GM21381 (cell line): ENCODE results near the gene MED12L.
"Not testable (repeated sequence)": the region's sequence is repeated elsewhere in the genome, so short reads cannot be mapped to it uniquely, and the experiment has no call there.

ENCODE experiments used
- ATAC-seq: cut with Tn5 transposase; IDR thresholded peaks from one replicate; pipeline ENCODE4 v1.9.1; 2021; ENCODE audit warnings: mild to moderate bottlenecking, moderate library complexity; ENCODE audit not compliant: unreplicated experiment

Gene MED12L

GRCh38 chr3:151236316-151236715 lies 150.9 kb downstream of the MED12L start:
- ATAC-seq = no peak

GRCh38 chr3:151236736-151237135 lies 151.3 kb downstream of the MED12L start:
- no peak for ATAC-seq

GRCh38 chr3:151242006-151242405 lies 156.5 kb downstream of the MED12L start:
- ATAC-seq = not testable (repeated sequence)

- ATAC-seq = no peak
Measured at GRCh38 chr3:151248772-151249337, 163.4 kb downstream of the MED12L start.

- ATAC-seq = no peak
Measured at GRCh38 chr3:151256749-151257148, 171.3 kb downstream of the MED12L start.

GRCh38 chr3:151259664-151260063 lies 174.2 kb downstream of the MED12L start:
- ATAC-seq = no peak

GRCh38 chr3:151262871-151263525 lies 177.5 kb downstream of the MED12L start:
- no peak for ATAC-seq

- ATAC-seq = no peak
Measured at GRCh38 chr3:151264605-151265004, 179.1 kb downstream of the MED12L start.

- ATAC-seq = no peak
Measured at GRCh38 chr3:151265166-151265565, 179.7 kb downstream of the MED12L start.

- ATAC-seq = peak; percentile 91
Measured at GRCh38 chr3:151265866-151266265, 180.4 kb downstream of the MED12L start.

GRCh38 chr3:151267066-151267465 lies 181.6 kb downstream of the MED12L start:
- no peak for ATAC-seq

GRCh38 chr3:151268267-151269235 lies 183.1 kb downstream of the MED12L start:
- ATAC-seq = peak; percentile 69

GRCh38 chr3:151269631-151270030 lies 184.2 kb downstream of the MED12L start:
- ATAC-seq = no peak

- ATAC-seq = no peak
Measured at GRCh38 chr3:151275091-151275490, 189.6 kb downstream of the MED12L start.

- peak; percentile 28 for ATAC-seq
Measured at GRCh38 chr3:151276038-151276686, 190.7 kb downstream of the MED12L start.

- ATAC-seq = peak; percentile 56
Measured at GRCh38 chr3:151276687-151277042, 191.2 kb downstream of the MED12L start.

- no peak for ATAC-seq
Measured at GRCh38 chr3:151278230-151278629, 192.8 kb downstream of the MED12L start, which contains the start of gene P2RY14. Gene P2RY14 (minus strand): TSS chr3:151278542. CDS start chr3:151214316, 64,226 bp downstream.

GRCh38 chr3:151281671-151282324 lies 196.3 kb downstream of the MED12L start:
- no peak for ATAC-seq

GRCh38 chr3:151282921-151283320 lies 197.5 kb downstream of the MED12L start:
- no peak for ATAC-seq

GRCh38 chr3:151283387-151283786 lies 197.9 kb downstream of the MED12L start:
- no peak for ATAC-seq
